Measurements from ENCODE around the gene AQP12B.
"Not testable (repeated sequence)": the region's sequence is repeated elsewhere in the genome, so short reads cannot be mapped to it uniquely, and the experiment has no call there.

DNA sequence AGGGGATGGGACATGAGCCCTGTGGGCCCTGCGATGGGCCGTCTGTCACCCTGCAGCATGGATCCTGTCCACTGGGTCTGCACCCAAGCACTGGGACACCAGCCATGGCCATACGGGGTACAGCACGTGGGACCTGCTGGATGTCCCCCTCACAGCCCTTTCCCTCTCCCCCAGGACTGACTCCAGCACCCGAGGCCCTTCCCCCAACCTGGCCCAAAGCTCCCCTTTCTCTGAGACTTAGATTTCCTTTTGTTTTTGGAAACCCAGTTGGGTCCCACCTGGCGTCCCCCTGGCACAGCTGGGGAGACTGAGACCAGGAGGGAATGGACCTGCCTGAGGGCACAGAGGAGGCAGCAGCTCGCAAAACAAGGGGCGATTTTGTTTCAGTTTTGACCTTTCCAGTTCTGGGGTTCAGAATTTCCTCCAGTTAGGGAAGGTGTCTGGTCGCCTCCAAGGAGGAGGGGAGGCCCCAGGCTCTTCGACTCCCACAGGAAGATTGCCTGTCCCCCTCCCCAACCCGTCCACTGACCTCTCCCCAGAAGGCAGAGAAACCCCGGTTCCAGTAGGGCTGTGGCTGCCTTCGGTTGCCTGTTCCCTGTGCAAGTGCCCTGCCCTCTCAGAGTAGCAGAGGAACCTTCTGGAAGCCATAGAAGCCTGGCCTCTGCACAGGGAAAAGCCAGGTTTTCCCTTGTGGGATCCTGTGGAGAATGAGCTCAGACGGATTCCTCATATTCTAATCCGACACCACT lies 1.5 kb upstream of the AQP12B start:
- TF ChIP-seq, protein P1, sequence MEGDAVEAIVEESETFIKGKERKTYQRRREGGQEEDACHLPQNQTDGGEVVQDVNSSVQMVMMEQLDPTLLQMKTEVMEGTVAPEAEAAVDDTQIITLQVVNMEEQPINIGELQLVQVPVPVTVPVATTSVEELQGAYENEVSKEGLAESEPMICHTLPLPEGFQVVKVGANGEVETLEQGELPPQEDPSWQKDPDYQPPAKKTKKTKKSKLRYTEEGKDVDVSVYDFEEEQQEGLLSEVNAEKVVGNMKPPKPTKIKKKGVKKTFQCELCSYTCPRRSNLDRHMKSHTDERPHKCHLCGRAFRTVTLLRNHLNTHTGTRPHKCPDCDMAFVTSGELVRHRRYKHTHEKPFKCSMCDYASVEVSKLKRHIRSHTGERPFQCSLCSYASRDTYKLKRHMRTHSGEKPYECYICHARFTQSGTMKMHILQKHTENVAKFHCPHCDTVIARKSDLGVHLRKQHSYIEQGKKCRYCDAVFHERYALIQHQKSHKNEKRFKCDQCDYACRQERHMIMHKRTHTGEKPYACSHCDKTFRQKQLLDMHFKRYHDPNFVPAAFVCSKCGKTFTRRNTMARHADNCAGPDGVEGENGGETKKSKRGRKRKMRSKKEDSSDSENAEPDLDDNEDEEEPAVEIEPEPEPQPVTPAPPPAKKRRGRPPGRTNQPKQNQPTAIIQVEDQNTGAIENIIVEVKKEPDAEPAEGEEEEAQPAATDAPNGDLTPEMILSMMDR (optimal IDR thresholded peaks at IDR 0.05 in 1 of 3, IDR thresholded peaks at IDR 0.05 in 1 of 3, conservative IDR thresholded peaks at IDR 0.05 in 1 of 3; ENCODE audit: extremely low read depth in 1 of 3, insufficient read depth in 2 of 3, low read length in 3 of 3): not testable (repeated sequence)
- not testable (repeated sequence) for TF ChIP-seq EZH2 (IDR thresholded peaks at IDR 0.05; ENCODE audit: low read length)
